HG03439 (cell line): ENCODE data around the gene CYREN.
A peak's percentile ranks its signal among the peaks of the same experiment; 100 is the strongest.

Experiments used
- ATAC-seq: cut with Tn5 transposase; IDR thresholded peaks from one replicate; pipeline ENCODE4 v1.9.1; 2021; ENCODE audit warnings: mild to moderate bottlenecking, moderate library complexity; ENCODE audit not compliant: unreplicated experiment

CYREN gene

GRCh38 chr7:135197906-135198655, 27.6 kb upstream of the CYREN start:
- no peak for ATAC-seq

- no peak for ATAC-seq
Observed at GRCh38 chr7:135197343-135197742, 26.8 kb upstream of the CYREN start.

DNA sequence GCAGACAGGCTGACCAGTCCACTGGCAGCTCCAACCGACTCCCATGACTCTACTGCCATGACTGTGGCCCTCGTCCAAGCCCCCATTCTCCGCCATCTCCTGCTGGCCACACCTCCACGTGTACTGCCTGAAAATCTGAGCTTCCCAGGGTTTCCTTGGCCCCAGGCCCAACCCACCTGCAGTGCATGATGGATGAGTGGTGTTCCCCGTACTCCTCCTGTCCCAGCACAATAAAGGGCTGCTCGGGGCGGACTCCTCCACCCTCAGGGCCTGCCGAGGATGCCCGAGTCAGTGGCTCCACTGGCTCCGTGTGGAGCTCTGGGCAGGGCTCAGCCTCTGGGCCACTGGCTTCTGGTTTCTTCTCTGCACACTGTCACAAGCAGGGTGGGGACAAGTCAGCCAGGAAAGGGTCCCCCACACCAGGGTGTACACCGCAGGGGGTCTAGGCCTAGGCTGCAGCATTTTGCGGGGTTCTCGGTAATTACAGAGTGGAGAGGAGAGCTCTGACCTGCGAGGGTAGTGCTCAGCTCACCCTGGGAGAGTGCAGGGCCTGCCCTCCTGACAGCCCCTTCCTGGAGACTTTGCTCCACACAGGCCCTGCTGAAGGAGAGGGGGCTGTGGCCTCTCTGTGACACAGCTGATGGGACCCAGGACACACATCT, 25.6 kb upstream of the CYREN start:
- ATAC-seq = no peak

DNA sequence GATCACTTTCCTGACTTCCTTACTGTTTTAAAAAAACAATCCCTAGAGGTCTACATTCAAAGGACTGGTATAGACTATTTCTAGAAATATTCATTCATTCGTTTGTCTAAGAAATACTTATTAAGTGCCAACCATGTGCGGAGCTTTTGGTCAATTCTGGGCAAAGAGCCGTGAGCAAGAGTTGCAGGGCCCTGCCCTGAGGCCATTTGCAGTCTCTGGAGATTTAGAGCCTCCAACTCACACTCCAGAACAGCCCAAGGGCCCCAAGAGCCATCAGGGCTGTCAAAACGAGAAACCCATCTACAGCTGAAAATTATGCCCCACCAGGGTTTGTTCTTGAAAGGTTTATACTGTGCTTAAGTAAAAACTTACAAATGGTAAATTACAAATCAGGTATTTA, 24.6 kb upstream of the CYREN start:
- ATAC-seq = no peak

DNA sequence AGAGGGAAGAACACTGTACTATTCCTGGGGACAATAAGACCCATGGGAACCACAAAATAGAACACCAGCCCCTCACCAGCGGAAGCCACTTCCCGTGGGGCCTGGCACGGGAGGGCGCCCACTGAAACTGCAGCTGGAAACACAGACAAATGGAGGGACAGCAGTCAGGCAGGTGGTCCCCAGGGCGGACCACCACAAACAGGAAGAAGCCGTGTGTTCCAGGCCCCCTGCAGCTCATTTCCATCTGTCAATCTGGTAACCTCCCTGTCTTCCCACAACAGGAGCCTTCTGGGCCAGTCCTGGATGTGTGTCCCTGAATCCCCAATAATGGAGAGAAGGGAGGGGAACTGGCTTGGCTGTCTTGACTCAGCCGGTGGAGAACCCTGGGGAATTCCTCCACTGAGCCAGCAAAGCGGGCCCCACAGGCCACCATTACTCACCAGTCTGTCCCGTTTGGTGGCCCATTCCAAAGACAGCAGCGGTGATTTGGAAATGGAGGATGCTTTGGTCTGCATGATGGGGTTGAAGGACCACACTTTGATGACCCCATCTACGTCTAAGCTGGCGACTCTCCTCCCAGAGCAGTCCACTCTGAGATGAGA, 24.1 kb upstream of the CYREN start:
- no peak for ATAC-seq

GRCh38 chr7:135193615-135194081, 23.1 kb upstream of the CYREN start:
- ATAC-seq = no peak

DNA sequence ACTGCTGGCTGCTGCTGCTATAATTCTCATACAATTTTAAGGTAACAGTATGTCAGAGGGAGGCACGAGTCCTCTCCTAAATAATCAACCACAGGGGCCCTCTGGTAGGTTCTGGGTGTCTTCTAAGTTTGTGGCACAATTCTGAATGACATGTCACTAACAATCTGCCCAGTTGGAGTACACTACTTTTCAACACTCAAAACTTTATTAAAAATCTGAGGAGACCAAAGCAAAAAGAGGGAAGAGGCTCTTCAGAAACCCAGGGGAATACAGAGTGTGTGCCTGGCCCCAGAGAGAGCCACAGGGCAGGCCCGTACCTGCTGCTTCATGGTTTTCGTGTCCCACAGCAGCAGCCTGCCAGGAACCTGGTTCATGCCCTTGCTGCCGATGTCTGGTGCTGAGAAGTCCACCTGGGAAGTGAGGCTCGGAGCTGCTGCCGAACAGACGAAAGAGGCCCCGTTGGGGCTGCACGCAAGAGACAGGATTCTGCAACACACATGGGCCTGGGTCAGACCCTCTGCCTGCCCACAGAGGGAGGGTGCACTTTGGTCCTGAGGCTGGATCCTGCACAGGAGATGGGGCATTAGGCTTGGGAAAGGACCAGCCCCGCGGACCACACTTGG, 22.5 kb upstream of the CYREN start:
- ATAC-seq = no peak

GRCh38 chr7:135190703-135191102, 20.2 kb upstream of the CYREN start:
- ATAC-seq = no peak

GRCh38 chr7:135189961-135190360, 19.5 kb upstream of the CYREN start:
- no peak for ATAC-seq

GRCh38 chr7:135189221-135189662, 18.7 kb upstream of the CYREN start:
- ATAC-seq = no peak

DNA sequence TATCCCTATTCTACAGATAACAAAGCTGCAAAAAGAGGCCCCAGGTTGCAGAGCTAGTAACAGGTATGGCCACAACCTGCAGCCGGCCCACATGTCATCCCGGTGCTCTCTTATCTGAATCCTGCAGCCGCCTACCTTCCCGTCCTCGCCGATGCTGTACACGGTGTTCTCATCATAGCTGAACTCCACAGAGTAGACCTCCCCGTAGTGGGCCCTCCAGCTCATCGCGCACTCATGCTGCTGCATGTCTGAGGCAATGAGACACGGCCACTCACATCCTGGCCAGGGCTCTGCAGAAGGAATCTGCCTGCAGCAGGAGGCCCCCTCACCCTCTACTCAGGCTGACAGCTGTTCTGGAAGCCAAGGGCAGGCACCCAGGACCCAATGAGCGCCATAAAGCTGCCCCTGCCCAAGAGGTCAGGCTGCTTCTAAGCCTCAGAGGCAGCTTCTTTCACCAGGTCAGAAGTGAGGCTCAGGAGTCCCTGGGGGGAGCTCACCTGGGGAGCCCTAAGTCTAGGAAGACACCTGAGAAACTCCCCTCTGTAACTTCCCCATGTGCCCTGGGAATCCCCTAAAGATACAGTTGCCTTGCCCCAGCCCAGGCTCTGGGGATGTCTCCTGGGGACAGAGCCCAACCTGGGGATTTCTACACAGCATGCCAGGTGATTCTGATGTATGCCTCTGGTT, 17.9 kb upstream of the CYREN start:
- ATAC-seq = peak; percentile 37

DNA sequence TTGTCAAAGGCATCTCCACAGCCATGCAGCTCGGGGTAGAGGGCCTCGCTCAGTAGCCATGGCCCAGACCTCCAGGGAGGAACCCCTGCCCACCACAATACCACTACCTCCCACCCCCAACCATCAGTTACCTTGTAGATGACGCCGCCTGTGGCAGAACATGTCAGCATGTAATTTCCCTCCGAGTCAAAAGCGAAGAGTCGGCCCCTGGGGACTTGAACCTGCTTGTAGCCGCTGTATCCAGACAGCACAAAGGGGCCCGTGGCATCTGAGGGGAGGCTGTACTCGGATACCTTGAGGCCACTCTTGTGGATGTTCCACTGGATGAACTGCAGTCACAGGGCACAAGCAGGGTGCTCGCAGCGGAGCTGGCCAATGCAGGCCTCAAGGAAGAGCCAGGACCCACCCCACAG, 16.3 kb upstream of the CYREN start:
- ATAC-seq = peak; percentile 63

GRCh38 chr7:135186261-135186540, 15.7 kb upstream of the CYREN start:
- ATAC-seq = peak; percentile 4

- no peak for ATAC-seq
Observed at GRCh38 chr7:135185471-135186260, 15.2 kb upstream of the CYREN start.

GRCh38 chr7:135184254-135184841, 13.8 kb upstream of the CYREN start:
- ATAC-seq = no peak

DNA sequence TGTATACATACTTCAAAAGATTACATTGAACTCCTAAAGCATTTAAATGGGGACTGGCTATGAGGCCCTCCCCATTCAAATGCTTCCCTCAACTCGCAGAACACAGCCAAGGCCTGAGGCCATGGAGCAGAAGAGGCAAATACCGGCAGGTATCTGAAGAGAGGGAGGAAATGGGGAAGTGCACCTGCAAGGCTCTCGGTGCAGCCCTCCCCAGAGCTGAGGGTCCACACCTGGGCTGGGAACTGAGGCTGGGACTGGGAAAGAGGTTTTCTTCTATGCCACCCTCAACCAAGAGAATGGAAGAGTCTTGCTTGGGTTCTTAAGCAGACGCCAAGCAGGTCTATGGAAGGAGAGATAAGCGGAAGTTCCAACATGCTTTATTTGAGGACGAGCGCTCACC, 13.0 kb upstream of the CYREN start:
- no peak for ATAC-seq

- ATAC-seq = no peak
Observed at GRCh38 chr7:135181929-135182678, 11.6 kb upstream of the CYREN start.

DNA sequence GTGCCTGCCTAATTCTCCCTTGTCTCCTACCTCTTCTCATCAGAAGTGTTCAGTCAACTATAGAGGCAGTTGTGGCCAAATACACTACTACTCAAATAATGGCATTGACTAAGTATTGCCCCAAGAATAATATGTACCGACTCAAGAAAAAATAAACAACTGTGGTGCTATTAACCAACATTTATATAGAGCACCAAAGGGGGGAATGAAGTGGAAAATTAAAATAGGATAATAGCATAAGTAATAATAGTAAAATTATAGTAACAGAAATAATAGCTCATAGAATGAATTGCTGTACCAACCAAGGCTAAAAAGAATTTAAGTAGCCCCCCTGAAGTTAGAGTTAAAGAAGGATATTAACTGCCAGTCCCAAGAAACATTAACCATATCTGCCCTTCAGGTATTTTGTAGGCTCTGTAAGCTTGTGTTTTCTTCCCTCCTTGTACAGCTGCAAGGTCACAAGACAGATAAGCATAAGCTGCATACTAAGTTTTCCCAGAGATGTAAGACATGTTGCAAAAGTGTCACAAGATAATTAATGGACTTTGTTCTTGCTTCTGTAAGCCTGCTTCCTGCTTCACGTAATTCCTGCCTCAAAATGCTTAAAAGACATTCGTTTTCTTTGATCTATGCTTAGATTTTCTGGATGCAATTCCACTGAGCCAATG, 10.9 kb upstream of the CYREN start:
- no peak for ATAC-seq

GRCh38 chr7:135180122-135180521, 9.6 kb upstream of the CYREN start:
- ATAC-seq = no peak
